ENCODE measurements around the gene RAPGEF6.

DNA sequence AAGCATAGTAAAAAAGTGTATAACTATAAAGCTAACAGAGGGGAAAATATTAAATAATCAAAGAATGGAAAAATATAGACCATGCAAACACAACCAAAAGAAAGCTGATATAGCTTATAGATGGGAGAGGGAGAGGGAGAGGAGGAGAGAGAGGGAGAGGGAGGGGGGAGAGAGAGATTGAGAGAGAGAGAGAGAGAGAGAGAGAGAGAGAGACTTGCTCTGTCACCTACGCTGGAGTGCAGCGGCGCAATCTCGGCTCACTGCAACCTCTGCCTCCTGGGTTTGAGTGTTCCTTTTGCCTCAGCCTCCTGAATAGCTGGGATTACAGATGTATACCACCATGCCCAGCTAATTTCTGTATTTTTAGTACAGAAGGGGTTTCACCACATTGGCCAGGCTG is 110.6 kb downstream of the RAPGEF6 start:
- TF ChIP-seq, protein P1, sequence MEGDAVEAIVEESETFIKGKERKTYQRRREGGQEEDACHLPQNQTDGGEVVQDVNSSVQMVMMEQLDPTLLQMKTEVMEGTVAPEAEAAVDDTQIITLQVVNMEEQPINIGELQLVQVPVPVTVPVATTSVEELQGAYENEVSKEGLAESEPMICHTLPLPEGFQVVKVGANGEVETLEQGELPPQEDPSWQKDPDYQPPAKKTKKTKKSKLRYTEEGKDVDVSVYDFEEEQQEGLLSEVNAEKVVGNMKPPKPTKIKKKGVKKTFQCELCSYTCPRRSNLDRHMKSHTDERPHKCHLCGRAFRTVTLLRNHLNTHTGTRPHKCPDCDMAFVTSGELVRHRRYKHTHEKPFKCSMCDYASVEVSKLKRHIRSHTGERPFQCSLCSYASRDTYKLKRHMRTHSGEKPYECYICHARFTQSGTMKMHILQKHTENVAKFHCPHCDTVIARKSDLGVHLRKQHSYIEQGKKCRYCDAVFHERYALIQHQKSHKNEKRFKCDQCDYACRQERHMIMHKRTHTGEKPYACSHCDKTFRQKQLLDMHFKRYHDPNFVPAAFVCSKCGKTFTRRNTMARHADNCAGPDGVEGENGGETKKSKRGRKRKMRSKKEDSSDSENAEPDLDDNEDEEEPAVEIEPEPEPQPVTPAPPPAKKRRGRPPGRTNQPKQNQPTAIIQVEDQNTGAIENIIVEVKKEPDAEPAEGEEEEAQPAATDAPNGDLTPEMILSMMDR (conservative IDR thresholded peaks at IDR 0.05; ENCODE audit: low read depth, low read length): no peak
- no peak for TF ChIP-seq EZH2 (IDR thresholded peaks at IDR 0.05; ENCODE audit: low read length, unreplicated experiment)
